Raji (cell line): ENCODE results near the gene LPGAT1.

Experiments used
- POLR2A ChIP-seq: IDR thresholded peaks from 2 replicates; pipeline ENCODE4 v1.6.1; 2011; ENCODE audit warnings: low read depth, low read length, control low read depth; ENCODE audit not compliant: insufficient read depth

Gene LPGAT1

GRCh38 chr1:211800925-211801607 is 29.5 kb downstream of the LPGAT1 start:
- no peak for TF ChIP-seq POLR2A

GRCh38 chr1:211797994-211798393 is 32.6 kb downstream of the LPGAT1 start:
- no peak for TF ChIP-seq POLR2A

GRCh38 chr1:211791979-211792378 is 38.6 kb downstream of the LPGAT1 start:
- no peak for TF ChIP-seq POLR2A

GRCh38 chr1:211789641-211790464 is 40.7 kb downstream of the LPGAT1 start:
- no peak for TF ChIP-seq POLR2A

- no peak for TF ChIP-seq POLR2A
These were observed 41.9 kb downstream of the LPGAT1 start for GRCh38 chr1:211788626-211789025.

GRCh38 chr1:211783897-211784296 is 46.7 kb downstream of the LPGAT1 start:
- TF ChIP-seq POLR2A: no peak

- no peak for TF ChIP-seq POLR2A
These were observed 47.3 kb downstream of the LPGAT1 start for GRCh38 chr1:211783266-211783665.

- TF ChIP-seq POLR2A: no peak
These were observed 49.3 kb downstream of the LPGAT1 start for GRCh38 chr1:211781260-211781659.

- TF ChIP-seq POLR2A: no peak
These were observed 55.4 kb downstream of the LPGAT1 start for GRCh38 chr1:211775170-211775569.

- TF ChIP-seq POLR2A: no peak
These were observed 65.9 kb downstream of the LPGAT1 start for GRCh38 chr1:211764701-211765100.

- no peak for TF ChIP-seq POLR2A
These were observed 68.4 kb downstream of the LPGAT1 start for GRCh38 chr1:211762206-211762605.

GRCh38 chr1:211761400-211761799 is 69.2 kb downstream of the LPGAT1 start:
- TF ChIP-seq POLR2A: no peak

GRCh38 chr1:211756471-211757020 is 74.0 kb downstream of the LPGAT1 start:
- TF ChIP-seq POLR2A: no peak

- TF ChIP-seq POLR2A: no peak
These were observed 76.8 kb downstream of the LPGAT1 start for GRCh38 chr1:211753649-211754251.

GRCh38 chr1:211752951-211753486 is 77.5 kb downstream of the LPGAT1 start:
- TF ChIP-seq POLR2A: no peak
